Caki2 (cell line): ENCODE data around the gene IL10RB. TPM values are rescaled to one million over a fixed set of nuclear protein-coding genes. Genes with fewer than 3 reads are reported as not detected.
"Not testable (repeated sequence)": the region's sequence is repeated elsewhere in the genome, so short reads cannot be mapped to it uniquely, and the experiment has no call there.

Experiments used
- DNase-seq: peaks from one replicate; pipeline ENCODE4 v3.0.0-alpha.2; 2015; ENCODE audit warnings: low read depth
- in situ Hi-C: cut with HindIII; loops from 2 replicates; pipeline ENCODE4 v1.10.0; 2016; ENCODE audit warnings: low sequenced_read_pairs, low pct_unique_long_range_greater_than_20kb, mixed read lengths
- total RNA-seq: library from RNA; depleted of rRNA; stranded (reverse); fragments of >200 nt; shearing (Covaris generic); gene quantifications from 2 replicates; pipeline ENCODE4 v1.2.3, GENCODE V29; 2014; ENCODE audit warnings: low replicate concordance

The IL10RB gene
- total RNA-seq, 1 experiment from 2014 or later, result 64.9 TPM

GRCh38 chr21:33238565-33239255, 27.5 kb upstream of the IL10RB start:
- DNase-seq, result no peak
- in situ Hi-C loops, result no loop called here

GRCh38 chr21:33239559-33240127, 26.5 kb upstream of the IL10RB start:
- DNase-seq, result not testable (repeated sequence)

GRCh38 chr21:33240404-33240803, 25.8 kb upstream of the IL10RB start:
- in situ Hi-C loops, result no loop called here
- no peak for DNase-seq

More at GRCh38 chr21:33239559-33240127, 26.5 kb upstream of the IL10RB start:
- in situ Hi-C loops, result not testable (repeated sequence)

GRCh38 chr21:33241846-33242245, 24.3 kb upstream of the IL10RB start:
- in situ Hi-C loops, result no loop called here
- no peak for DNase-seq

- in situ Hi-C loops, result not testable (repeated sequence)
Measured at GRCh38 chr21:33242846-33243245, 23.3 kb upstream of the IL10RB start.

GRCh38 chr21:33244082-33244778, 21.9 kb upstream of the IL10RB start:
- in situ Hi-C loops, result no loop called here
- no peak for DNase-seq

More at GRCh38 chr21:33242846-33243245, 23.3 kb upstream of the IL10RB start:
- DNase-seq, result not testable (repeated sequence)

- in situ Hi-C loops, result no loop called here
- DNase-seq, result no peak
Measured at GRCh38 chr21:33244779-33245105, 21.4 kb upstream of the IL10RB start.

- no peak for DNase-seq
- in situ Hi-C loops, result no loop called here
Measured at GRCh38 chr21:33245289-33245918, 20.8 kb upstream of the IL10RB start.

- in situ Hi-C loops, result no loop called here
- no peak for DNase-seq
Measured at GRCh38 chr21:33246506-33246905, 19.7 kb upstream of the IL10RB start.

- DNase-seq, result no peak
- in situ Hi-C loops, result no loop called here
Measured at GRCh38 chr21:33246963-33247362, 19.2 kb upstream of the IL10RB start.

- in situ Hi-C loops, result no loop called here
- DNase-seq, result no peak
Measured at GRCh38 chr21:33247599-33247998, 18.6 kb upstream of the IL10RB start.

- no peak for DNase-seq
- in situ Hi-C loops, result no loop called here
Measured at GRCh38 chr21:33249331-33250002, 16.7 kb upstream of the IL10RB start.

- in situ Hi-C loops, result no loop called here
- DNase-seq, result no peak
Measured at GRCh38 chr21:33251119-33251518, 15.0 kb upstream of the IL10RB start.

- in situ Hi-C loops, DNase-seq: not testable (repeated sequence)
Measured at GRCh38 chr21:33253382-33253781, 12.8 kb upstream of the IL10RB start.

- no peak for DNase-seq
- in situ Hi-C loops, result no loop called here
Measured at GRCh38 chr21:33254766-33255165, 11.4 kb upstream of the IL10RB start.

- in situ Hi-C loops, result no loop called here
- DNase-seq, result no peak
Measured at GRCh38 chr21:33255404-33255803, 10.8 kb upstream of the IL10RB start.

GRCh38 chr21:33256019-33256418, 10.1 kb upstream of the IL10RB start:
- in situ Hi-C loops, result no loop called here
- DNase-seq, result no peak

GRCh38 chr21:33257094-33257803, 8.9 kb upstream of the IL10RB start:
- in situ Hi-C loops, result no loop called here
- no peak for DNase-seq
